SK-N-SH (cell line): ENCODE data around the gene SNRPE. TPM values are rescaled to one million over a fixed set of nuclear protein-coding genes. Genes with fewer than 3 reads are reported as not detected.

ENCODE experiments used
- CTCF ChIA-PET: fragments of 300-600, 350-600 bp; formaldehyde crosslinking; extraction: SDS; loops from one replicate; lab custom pipeline; 2021; lab: Yijun Ruan, JAX
- POLR2A ChIA-PET: fragments of 350-600 bp; sonication (Branson Sonifier 250); formaldehyde crosslinking; extraction: SDS; loops from one replicate; lab custom pipeline; 2020; ENCODE audit warnings: antibody characterized with exemption, inconsistent platforms; lab: Yijun Ruan, JAX
- DNase-seq: peaks from one replicate; pipeline ENCODE4 v3.0.0; 2012
- H2AFZ ChIP-seq: fragments of 200-600 bp; sonication (generic); 2 replicates; pipeline ENCODE4 v1.8.1; 2016; ENCODE audit warnings: antibody characterized with exemption, mild to moderate bottlenecking, low read depth
- H3F3A ChIP-seq: fragments of 200-600 bp; sonication (generic); replicated peaks from 2 replicates; pipeline ENCODE3; 2016; ENCODE audit warnings: antibody characterized with exemption, mild to moderate bottlenecking; ENCODE audit not compliant: insufficient read depth
- H3K27ac ChIP-seq, 2 experiments: fragments of 200-500 bp in 1 of 2; fragments of 200-600 bp in 1 of 2; sonication (Bioruptor generic) in 1 of 2; sonication (generic), shearing (Covaris generic) in 1 of 2; 2 replicates each; pipeline versions ENCODE4 v1.5.1 to v1.6.1; 2014 to 2016; ENCODE audit warnings: low read depth in 2 of 2, inconsistent platforms in 1 of 2, low read length in 1 of 2, mild to moderate bottlenecking in 1 of 2, mixed read lengths in 1 of 2
- H3K27me3 ChIP-seq: fragments of 200-600 bp; sonication (generic), shearing (Covaris generic); 2 replicates; pipeline ENCODE4 v1.6.1; 2016; ENCODE audit warnings: mixed run types; ENCODE audit not compliant: insufficient read depth
- H3K36me3 ChIP-seq, 2 experiments: fragments of 200-500 bp in 1 of 2; fragments of 200-600 bp in 1 of 2; sonication (Bioruptor generic) in 1 of 2; sonication (generic) in 1 of 2; replicated peaks in 1 of 2; 2 replicates each; pipeline versions ENCODE3 to v1.5.1; 2014 to 2016; ENCODE audit warnings: low read length in 1 of 2, mild to moderate bottlenecking in 1 of 2; ENCODE audit not compliant: insufficient read depth in 2 of 2, control insufficient read depth in 1 of 2
- H3K4me1 ChIP-seq, 2 experiments: fragments of 200-500 bp in 1 of 2; fragments of 200-600 bp in 1 of 2; sonication (Bioruptor generic) in 1 of 2; sonication (generic), shearing (Covaris generic) in 1 of 2; 2 replicates each; pipeline versions ENCODE4 v1.5.1 to v1.6.1; 2014 to 2016; ENCODE audit warnings: low read depth in 1 of 2, low read length in 1 of 2, mixed run types in 1 of 2; ENCODE audit not compliant: insufficient read depth in 2 of 2, control insufficient read depth in 1 of 2
- H3K4me2 ChIP-seq: fragments of 200-600 bp; sonication (generic), shearing (Covaris generic); 2 replicates; pipeline ENCODE4 v1.6.1; 2017; ENCODE audit warnings: mixed run types
- H3K4me3 ChIP-seq, 2 experiments: fragments of 200-500 bp in 1 of 2; fragments of 200-600 bp in 1 of 2; sonication (Bioruptor generic) in 1 of 2; sonication (generic), shearing (Covaris generic) in 1 of 2; 2 replicates each; pipeline versions ENCODE4 v1.5.1 to v1.8.1; 2014 to 2016; ENCODE audit warnings: low read depth in 2 of 2, inconsistent platforms in 1 of 2, low read length in 1 of 2, mild to moderate bottlenecking in 1 of 2, mixed read lengths in 1 of 2, moderate library complexity in 1 of 2
- H3K79me2 ChIP-seq: fragments of 200-600 bp; sonication (generic); 2 replicates; pipeline ENCODE4 v1.8.1; 2017; ENCODE audit warnings: mild to moderate bottlenecking; ENCODE audit not compliant: insufficient read depth
- H3K9ac ChIP-seq: fragments of 200-600 bp; sonication (generic); 2 replicates; pipeline ENCODE4 v1.6.1; 2017; ENCODE audit warnings: mixed run types
- H3K9me2 ChIP-seq: fragments of 200-600 bp; sonication (generic); 2 replicates; pipeline ENCODE4 v1.6.1; 2017; ENCODE audit warnings: mixed run types
- H3K9me3 ChIP-seq: fragments of 200-600 bp; sonication (generic); 2 replicates; pipeline ENCODE4 v1.6.1; 2017; ENCODE audit warnings: mixed run types, mild to moderate bottlenecking, moderate library complexity
- H4K20me1 ChIP-seq: fragments of 200-600 bp; sonication (generic); 2 replicates; pipeline ENCODE4 v1.6.1; 2017; ENCODE audit warnings: mild to moderate bottlenecking, mixed run types; ENCODE audit not compliant: insufficient read depth
- CHD2 ChIP-seq: fragments of 150-350 bp; IDR thresholded peaks from 2 replicates; pipeline ENCODE4 v1.6.1; 2018; ENCODE audit warnings: low read length; ENCODE audit not compliant: partially characterized antibody
- CTCF ChIP-seq: fragments of 200-600 bp; sonication (generic); IDR thresholded peaks from 2 replicates; pipeline ENCODE4 v1.6.1; 2017; ENCODE audit warnings: antibody characterized with exemption, mild to moderate bottlenecking, moderate library complexity
- ELF1 ChIP-seq: IDR thresholded peaks from 2 replicates; pipeline ENCODE4 v1.4.0; 2012
- EZH2phosphoT487 ChIP-seq: fragments of 200-600 bp; sonication (generic); IDR thresholded peaks from 2 replicates; pipeline ENCODE4 v1.6.1; 2017; ENCODE audit warnings: low read depth, mixed run types, mild to moderate bottlenecking, antibody characterized with exemption, moderate library complexity, borderline replicate concordance
- FOXJ3 ChIP-seq: sonication (generic); formaldehyde crosslinking; IDR thresholded peaks from 2 replicates; pipeline ENCODE4 v1.5.1; 2020; ENCODE audit warnings: mild to moderate bottlenecking, missing genetic modification reagents
- GATA2 ChIP-seq: sonication (generic); formaldehyde crosslinking; IDR thresholded peaks from 2 replicates; pipeline ENCODE4 v1.5.0; 2020; ENCODE audit warnings: mild to moderate bottlenecking, missing genetic modification reagents
- IRF3 ChIP-seq: fragments of 150-350 bp; IDR thresholded peaks from 2 replicates; pipeline ENCODE4 v1.6.1; 2016; ENCODE audit warnings: mild to moderate bottlenecking, low read depth, low read length
- MEF2A ChIP-seq: IDR thresholded peaks from 2 replicates; pipeline ENCODE4 v1.4.0; 2012; ENCODE audit warnings: low read depth, borderline replicate concordance
- NRF1 ChIP-seq: IDR thresholded peaks from 2 replicates; pipeline ENCODE4 v1.6.1; 2012; ENCODE audit warnings: low read depth, mild to moderate bottlenecking, low read length
- RCOR1 ChIP-seq: fragments of 150-350 bp; IDR thresholded peaks from 2 replicates; pipeline ENCODE4 v1.6.1; 2017; ENCODE audit warnings: antibody characterized with exemption, low read length
- SIN3A ChIP-seq: IDR thresholded peaks from 2 replicates; pipeline ENCODE4 v1.6.1; 2012; ENCODE audit warnings: low read depth, mild to moderate bottlenecking, low read length, moderate library complexity, borderline replicate concordance
- SMC3 ChIP-seq: IDR thresholded peaks from 2 replicates; pipeline ENCODE4 v1.6.1; 2012; ENCODE audit warnings: low read depth, low read length, improper control_type of control experiment
- YY1 ChIP-seq: IDR thresholded peaks from 2 replicates; pipeline ENCODE4 v1.4.0; 2012; ENCODE audit warnings: low read depth, mild to moderate bottlenecking
- WGBS: methylation state at CpG from one replicate; pipeline ENCODE4 v1.1.6; 2017; ENCODE audit warnings: low lambda C conversion rate; 5-methylcytosine and 5-hydroxymethylcytosine counted together
- polyA plus RNA-seq, 3 experiments: library from polyadenylated mRNA; depleted of rRNA; stranded (reverse); fragments of >200 nt; gene quantifications; 2 replicates each; pipeline ENCODE4 v1.2.3, GENCODE V29; 2012
- TF ChIP-seq, protein P1 (sequence below): IDR thresholded peaks from 2 replicates; pipeline ENCODE4 v1.4.0; 2012; ENCODE audit warnings: low read depth, borderline replicate concordance
- TF ChIP-seq, protein P2 (sequence below): IDR thresholded peaks from 2 replicates; pipeline ENCODE4 v1.6.1; 2012; ENCODE audit warnings: mild to moderate bottlenecking, low read depth, low read length, moderate library complexity

The SNRPE gene
- polyA plus RNA-seq, 1 of the 3 experiments (the other 2 are of a cell fraction), result 359 TPM

DNA sequence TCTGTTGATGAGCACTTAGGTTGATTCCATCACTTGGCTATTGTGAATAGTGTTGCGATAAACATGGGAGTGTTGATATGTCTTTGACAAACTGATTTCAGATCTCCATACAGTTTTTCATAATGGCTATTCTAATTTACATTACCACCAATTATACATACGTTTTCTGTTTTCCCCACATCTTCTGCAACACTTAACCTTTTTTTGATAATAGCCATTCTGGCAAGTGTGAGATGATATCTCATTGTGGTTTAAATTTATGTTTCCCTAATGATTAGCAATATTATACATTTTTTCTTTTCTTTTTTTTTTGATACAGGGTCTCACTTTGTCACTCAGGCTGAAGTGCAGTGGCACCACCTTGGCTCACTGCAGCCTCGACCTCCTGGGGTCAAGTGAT, 17.0 kb downstream of the SNRPE start:
- TF ChIP-seq IRF3 (no peak), YY1 (no peak), SIN3A (no peak), MEF2A (no peak), CTCF (no peak), GATA2 (CRISPR knock-in tag) (no peak), RCOR1 (no peak), FOXJ3 (CRISPR knock-in tag) (no peak), ELF1 (no peak), CHD2 (no peak), EZH2phosphoT487 (no peak), SMC3 (no peak), NRF1 (no peak)
- TF ChIP-seq, protein P1, sequence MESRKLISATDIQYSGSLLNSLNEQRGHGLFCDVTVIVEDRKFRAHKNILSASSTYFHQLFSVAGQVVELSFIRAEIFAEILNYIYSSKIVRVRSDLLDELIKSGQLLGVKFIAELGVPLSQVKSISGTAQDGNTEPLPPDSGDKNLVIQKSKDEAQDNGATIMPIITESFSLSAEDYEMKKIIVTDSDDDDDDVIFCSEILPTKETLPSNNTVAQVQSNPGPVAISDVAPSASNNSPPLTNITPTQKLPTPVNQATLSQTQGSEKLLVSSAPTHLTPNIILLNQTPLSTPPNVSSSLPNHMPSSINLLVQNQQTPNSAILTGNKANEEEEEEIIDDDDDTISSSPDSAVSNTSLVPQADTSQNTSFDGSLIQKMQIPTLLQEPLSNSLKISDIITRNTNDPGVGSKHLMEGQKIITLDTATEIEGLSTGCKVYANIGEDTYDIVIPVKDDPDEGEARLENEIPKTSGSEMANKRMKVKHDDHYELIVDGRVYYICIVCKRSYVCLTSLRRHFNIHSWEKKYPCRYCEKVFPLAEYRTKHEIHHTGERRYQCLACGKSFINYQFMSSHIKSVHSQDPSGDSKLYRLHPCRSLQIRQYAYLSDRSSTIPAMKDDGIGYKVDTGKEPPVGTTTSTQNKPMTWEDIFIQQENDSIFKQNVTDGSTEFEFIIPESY, result no peak
- TF ChIP-seq, protein P2, sequence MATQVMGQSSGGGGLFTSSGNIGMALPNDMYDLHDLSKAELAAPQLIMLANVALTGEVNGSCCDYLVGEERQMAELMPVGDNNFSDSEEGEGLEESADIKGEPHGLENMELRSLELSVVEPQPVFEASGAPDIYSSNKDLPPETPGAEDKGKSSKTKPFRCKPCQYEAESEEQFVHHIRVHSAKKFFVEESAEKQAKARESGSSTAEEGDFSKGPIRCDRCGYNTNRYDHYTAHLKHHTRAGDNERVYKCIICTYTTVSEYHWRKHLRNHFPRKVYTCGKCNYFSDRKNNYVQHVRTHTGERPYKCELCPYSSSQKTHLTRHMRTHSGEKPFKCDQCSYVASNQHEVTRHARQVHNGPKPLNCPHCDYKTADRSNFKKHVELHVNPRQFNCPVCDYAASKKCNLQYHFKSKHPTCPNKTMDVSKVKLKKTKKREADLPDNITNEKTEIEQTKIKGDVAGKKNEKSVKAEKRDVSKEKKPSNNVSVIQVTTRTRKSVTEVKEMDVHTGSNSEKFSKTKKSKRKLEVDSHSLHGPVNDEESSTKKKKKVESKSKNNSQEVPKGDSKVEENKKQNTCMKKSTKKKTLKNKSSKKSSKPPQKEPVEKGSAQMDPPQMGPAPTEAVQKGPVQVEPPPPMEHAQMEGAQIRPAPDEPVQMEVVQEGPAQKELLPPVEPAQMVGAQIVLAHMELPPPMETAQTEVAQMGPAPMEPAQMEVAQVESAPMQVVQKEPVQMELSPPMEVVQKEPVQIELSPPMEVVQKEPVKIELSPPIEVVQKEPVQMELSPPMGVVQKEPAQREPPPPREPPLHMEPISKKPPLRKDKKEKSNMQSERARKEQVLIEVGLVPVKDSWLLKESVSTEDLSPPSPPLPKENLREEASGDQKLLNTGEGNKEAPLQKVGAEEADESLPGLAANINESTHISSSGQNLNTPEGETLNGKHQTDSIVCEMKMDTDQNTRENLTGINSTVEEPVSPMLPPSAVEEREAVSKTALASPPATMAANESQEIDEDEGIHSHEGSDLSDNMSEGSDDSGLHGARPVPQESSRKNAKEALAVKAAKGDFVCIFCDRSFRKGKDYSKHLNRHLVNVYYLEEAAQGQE, result no peak
- no peak overlapping the region for H3K4me3 ChIP-seq
- no peaks in the 10 kb centered on the region for H3K4me1 ChIP-seq
- no peaks in the 10 kb centered on the region for H3K9me2 ChIP-seq
- no peaks in the 10 kb centered on the region for H3K9me3 ChIP-seq
- CTCF ChIA-PET, result interaction anchor here (1.4 to 5.7 kb wide), 2 partner anchors 12 to 251 kb away, joined by 3 to 24 read pairs; no protein-coding TSS in a partner anchor
- H4K20me1 ChIP-seq, result no peaks in the 10 kb centered on the region
- WGBS, result 85% methylated on average over 3 of the region's 3 CpGs
- no peak overlapping the region for H3K9ac ChIP-seq
- H3K27me3 ChIP-seq, result no peaks in the 10 kb centered on the region
- no peak overlapping the region for H2AFZ ChIP-seq
- peaks cover 6% of the 10 kb centered on the region for H3F3A ChIP-seq
- peaks cover 1 to 6% of the 10 kb centered on the region in 2 experiments for H3K36me3 ChIP-seq
- H3K4me2 ChIP-seq, result no peak overlapping the region
- H3K27ac ChIP-seq, result no peak overlapping the region
- DNase-seq, result no peak
- no peaks in the 10 kb centered on the region for H3K79me2 ChIP-seq
- POLR2A ChIA-PET, result no interaction called here
